Epidermal melanocyte (primary cell): ENCODE measurements around the gene FRY.

Source experiments
- DNase-seq: peaks from one replicate; pipeline ENCODE4 v3.0.0; 2011; ENCODE audit warnings: low spot score; ENCODE audit not compliant: insufficient read length

Gene FRY

GRCh38 chr13:32254916-32255723 lies 223.5 kb downstream of the FRY start:
- DNase-seq: no peak

DNA sequence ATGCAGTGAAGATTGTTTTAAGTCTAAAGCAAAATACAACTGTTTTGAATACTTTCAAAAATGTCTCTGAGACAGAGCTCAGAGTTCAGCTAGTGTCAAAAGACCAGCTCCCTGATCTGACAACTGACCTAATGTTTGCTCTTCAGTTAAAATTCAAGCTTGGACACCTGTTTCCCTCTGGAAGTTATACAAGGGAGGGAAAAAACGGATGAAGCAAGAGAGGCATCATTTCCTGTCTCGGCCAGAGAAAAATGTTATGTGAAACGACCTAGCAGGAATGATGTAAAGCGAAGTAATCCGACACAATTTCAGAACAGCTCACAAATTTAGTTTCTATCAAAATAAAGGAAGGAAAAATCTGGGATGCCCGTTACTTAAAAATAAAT lies 224.1 kb downstream of the FRY start:
- no peak for DNase-seq

- DNase-seq: no peak
Observed at GRCh38 chr13:32256243-32256642, 224.7 kb downstream of the FRY start.

- DNase-seq: no peak
Observed at GRCh38 chr13:32257649-32258048, 226.1 kb downstream of the FRY start.

DNA sequence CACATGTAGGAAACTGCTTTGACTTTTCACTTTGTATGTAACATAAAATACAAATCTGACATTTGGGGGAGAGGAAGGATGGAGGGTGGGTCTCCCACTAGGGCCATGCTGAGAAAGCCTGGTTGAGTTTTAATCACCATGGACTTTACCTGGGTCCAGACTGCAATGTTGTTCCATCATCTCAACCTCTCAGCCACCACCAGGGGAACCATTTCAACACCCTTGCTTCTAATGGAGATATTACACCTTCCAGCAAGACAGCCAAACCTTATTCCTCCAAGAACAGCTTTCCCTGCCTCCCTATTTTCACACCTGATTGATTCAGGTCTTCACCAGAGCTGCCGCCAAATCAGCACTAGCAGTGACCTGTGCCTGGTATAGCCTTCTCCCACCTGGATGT lies 227.5 kb downstream of the FRY start:
- DNase-seq: no peak

GRCh38 chr13:32261567-32261966 lies 230.0 kb downstream of the FRY start:
- no peak for DNase-seq

- DNase-seq: no peak
Observed at GRCh38 chr13:32262165-32262564, 230.6 kb downstream of the FRY start.

GRCh38 chr13:32262619-32263018 lies 231.0 kb downstream of the FRY start:
- no peak for DNase-seq

- no peak for DNase-seq
Observed at GRCh38 chr13:32264407-32264806, 232.8 kb downstream of the FRY start.

- no peak for DNase-seq
Observed at GRCh38 chr13:32265726-32266125, 234.2 kb downstream of the FRY start.

DNA sequence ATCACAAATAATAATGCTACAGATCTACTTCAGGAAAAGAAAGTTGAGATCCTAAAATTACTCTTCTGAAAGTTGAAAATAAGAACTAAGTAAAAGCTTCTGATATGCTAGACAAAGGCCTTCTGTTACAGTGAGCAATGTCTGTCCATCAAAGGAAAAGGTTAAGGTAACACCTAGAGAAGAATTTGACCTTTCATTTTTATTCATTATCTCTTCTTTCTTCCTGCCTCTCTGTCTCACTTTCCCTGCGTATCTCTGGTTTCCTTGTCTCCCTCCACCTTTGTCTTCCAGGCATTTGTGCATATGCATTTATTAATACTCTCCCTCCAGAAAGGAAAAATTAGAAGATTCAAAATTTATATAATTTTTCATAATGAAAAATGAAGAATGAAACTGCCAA lies 234.6 kb downstream of the FRY start:
- DNase-seq: no peak

- DNase-seq: no peak
Observed at GRCh38 chr13:32267836-32268439, 236.4 kb downstream of the FRY start.

GRCh38 chr13:32272021-32272683 lies 240.6 kb downstream of the FRY start:
- no peak for DNase-seq

- no peak for DNase-seq
Observed at GRCh38 chr13:32277839-32278238, 246.3 kb downstream of the FRY start.

GRCh38 chr13:32278426-32278825 lies 246.9 kb downstream of the FRY start:
- DNase-seq: no peak

DNA sequence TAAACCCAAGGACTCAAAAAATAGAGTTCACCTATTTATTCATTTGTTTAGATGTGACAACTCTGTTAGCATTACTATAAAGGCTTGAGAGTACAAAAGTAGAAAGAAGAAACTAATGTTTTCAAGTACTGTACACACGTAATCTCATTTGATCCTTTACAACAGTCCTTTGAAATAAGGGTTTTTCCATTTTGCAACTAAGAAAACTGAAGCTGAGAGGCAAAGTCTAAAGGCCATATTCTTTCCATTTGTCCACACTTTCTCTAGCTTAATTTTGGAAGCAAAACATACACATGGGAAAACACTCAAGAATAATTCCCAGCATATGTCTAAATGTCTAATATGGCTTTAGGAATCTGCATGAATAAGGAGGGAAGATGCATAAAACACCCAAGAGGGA lies 249.5 kb downstream of the FRY start:
- DNase-seq: no peak

DNA sequence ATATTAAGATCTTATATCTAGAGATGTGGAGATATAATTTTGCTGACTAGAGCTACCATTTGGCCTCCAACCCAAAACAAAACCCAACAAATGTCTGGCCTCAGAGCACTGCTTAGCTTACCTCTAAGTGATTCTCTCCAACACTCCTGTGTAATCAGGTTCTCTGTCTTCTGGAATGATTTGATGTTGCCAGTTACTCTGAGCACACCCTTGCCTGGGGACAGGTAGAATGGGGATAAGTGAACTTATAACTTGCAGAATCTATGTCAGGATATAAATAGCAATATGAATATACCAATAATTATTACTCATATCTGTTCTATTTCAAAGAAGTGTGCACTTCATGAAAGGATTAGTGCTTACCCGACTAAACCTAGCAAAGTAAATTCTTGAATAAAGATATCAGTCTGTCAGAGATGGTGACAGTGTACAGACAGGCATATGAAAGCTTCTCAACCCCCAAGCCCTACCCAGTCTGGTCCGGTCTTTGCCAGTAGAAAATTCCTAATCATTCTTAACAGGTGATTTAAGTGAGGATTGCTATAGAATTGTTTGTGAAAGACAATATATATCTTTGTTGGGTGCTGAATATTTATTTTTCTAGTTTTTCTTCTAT lies 250.6 kb downstream of the FRY start:
- DNase-seq: no peak

GRCh38 chr13:32284927-32285632 lies 253.5 kb downstream of the FRY start:
- DNase-seq: no peak

DNA sequence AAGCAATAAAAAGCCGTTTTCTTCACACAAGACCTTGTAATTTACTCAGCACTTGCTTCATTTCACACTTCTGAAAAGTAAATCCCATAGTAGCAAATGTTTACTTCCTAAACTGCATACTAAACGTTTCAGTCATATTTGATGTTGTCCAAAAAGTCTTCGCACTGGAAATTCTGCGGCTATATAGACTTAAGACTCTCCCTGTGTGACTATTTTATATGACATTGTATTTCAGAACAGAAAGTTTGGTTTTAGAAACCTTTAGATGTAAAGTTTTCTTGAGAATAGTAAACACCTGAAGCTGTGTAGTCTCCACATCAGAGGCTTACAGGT lies 254.0 kb downstream of the FRY start:
- no peak for DNase-seq

- DNase-seq: no peak
Observed at GRCh38 chr13:32297206-32297605, 265.6 kb downstream of the FRY start.

DNA sequence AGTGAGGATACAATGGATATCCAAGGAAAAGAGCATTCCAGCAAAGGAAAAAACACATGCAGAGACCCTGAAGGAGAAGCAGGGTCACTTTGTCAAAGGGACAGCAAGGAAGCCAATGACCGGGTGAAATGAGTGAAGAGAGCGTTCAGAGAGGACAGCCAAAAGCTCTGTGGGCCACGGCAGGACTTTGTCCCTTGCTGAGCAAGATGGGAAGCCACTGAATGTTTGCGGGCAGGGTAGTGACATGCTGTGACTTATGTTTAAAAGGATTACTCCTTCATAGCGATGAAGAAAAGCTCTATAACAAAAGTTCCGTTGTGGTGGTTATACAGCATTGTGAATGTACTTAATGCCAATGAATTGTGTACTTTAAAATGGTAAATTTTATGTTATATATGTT lies 267.1 kb downstream of the FRY start:
- no peak for DNase-seq

GRCh38 chr13:32299893-32300292 lies 268.3 kb downstream of the FRY start:
- no peak for DNase-seq
